ENCODE data around the gene LAMA3. TPM values are rescaled to one million over a fixed set of nuclear protein-coding genes. Genes with fewer than 3 reads are reported as not detected.

Gene LAMA3
- total and polyA plus RNA-seq, 9 donors, result 2.9 to 44.9 (median 14.8) TPM

DNA sequence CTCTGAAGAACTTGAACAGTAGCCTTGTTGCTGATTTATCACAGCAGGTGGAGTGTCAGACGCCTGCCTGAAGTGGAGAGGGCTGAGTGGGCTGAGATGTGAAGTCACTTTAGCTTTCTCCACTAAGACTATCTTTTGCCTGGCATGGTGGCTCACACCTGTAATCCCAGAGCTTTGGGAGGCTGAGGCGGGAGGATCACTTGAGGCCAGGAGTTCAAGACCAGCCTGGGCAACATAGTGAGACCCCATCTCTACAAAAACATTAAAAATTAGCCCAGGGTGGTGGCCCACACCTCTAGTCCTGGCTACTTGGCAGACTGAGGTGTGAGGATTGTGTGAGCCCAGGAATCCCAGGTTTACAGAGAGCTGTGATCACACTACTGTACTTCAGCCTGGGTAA, 264.7 kb downstream of the LAMA3 start:
- no peaks in the 10 kb centered on the region for H3K27me3 ChIP-seq
- TF ChIP-seq, protein P1, sequence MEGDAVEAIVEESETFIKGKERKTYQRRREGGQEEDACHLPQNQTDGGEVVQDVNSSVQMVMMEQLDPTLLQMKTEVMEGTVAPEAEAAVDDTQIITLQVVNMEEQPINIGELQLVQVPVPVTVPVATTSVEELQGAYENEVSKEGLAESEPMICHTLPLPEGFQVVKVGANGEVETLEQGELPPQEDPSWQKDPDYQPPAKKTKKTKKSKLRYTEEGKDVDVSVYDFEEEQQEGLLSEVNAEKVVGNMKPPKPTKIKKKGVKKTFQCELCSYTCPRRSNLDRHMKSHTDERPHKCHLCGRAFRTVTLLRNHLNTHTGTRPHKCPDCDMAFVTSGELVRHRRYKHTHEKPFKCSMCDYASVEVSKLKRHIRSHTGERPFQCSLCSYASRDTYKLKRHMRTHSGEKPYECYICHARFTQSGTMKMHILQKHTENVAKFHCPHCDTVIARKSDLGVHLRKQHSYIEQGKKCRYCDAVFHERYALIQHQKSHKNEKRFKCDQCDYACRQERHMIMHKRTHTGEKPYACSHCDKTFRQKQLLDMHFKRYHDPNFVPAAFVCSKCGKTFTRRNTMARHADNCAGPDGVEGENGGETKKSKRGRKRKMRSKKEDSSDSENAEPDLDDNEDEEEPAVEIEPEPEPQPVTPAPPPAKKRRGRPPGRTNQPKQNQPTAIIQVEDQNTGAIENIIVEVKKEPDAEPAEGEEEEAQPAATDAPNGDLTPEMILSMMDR (IDR thresholded peaks at IDR 0.05), result no peak
- TF ChIP-seq POLR2A (IDR thresholded peaks at IDR 0.05) (no peak), EP300 (IDR thresholded peaks at IDR 0.05) (no peak)
- H3K36me3 ChIP-seq, result no peaks in the 10 kb centered on the region
- 91 to 93% (median 92%) methylated on average over 2 of the region's 2 CpGs for WGBS, 3 donors
- H3K9me3 ChIP-seq, result no peaks in the 10 kb centered on the region
- no peak overlapping the region for H3K27ac ChIP-seq
- no peak overlapping the region for H3K4me3 ChIP-seq
- no peaks in the 10 kb centered on the region for H3K4me1 ChIP-seq (ENCODE audit: insufficient read depth)
- intact Hi-C loops (cut with DNase I), result loop anchor here in 1 of 4 donors (10.0 kb wide), 1 partner anchor 161 kb away; no protein-coding TSS in a partner anchor
- no peak for DNase-seq

DNA sequence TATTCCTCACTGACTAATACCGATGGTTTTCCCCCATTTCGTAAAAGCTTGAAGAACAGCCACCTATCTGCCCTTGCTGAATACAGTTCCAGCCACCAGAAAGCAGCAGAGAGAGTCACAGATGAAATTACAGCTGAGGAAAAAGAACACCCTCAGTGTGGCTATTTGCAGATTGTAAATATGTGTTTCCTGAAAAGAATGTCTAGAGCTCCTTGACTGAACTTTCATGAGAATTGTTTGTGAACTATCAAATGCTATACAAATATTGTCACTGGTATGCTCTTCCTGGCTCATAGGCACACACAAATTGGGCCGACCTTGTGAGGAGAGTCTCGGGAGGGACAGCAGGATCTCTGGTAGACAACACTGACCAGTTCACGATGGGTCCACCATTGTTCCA, 267.2 kb downstream of the LAMA3 start:
- Histone ChIP-seq H3K4me3 (no peak overlapping the region), H3K4me1 (ENCODE audit: insufficient read depth) (no peaks in the 10 kb centered on the region), H3K9me3 (no peaks in the 10 kb centered on the region), H3K27ac (no peak overlapping the region), H3K36me3 (no peaks in the 10 kb centered on the region), H3K27me3 (no peaks in the 10 kb centered on the region)
- TF ChIP-seq POLR2A (IDR thresholded peaks at IDR 0.05), result no peak
- TF ChIP-seq, protein P1 (IDR thresholded peaks at IDR 0.05), result no peak
- no peak for TF ChIP-seq EP300 (IDR thresholded peaks at IDR 0.05)
- intact Hi-C loops (cut with DNase I), result loop anchor here in 1 of 4 donors (10.0 kb wide), 1 partner anchor 158 kb away; no protein-coding TSS in a partner anchor
- WGBS, 3 donors, result 92 to 95% (median 92%) methylated on average over 5 of the region's 5 CpGs
- no peak for DNase-seq

DNA sequence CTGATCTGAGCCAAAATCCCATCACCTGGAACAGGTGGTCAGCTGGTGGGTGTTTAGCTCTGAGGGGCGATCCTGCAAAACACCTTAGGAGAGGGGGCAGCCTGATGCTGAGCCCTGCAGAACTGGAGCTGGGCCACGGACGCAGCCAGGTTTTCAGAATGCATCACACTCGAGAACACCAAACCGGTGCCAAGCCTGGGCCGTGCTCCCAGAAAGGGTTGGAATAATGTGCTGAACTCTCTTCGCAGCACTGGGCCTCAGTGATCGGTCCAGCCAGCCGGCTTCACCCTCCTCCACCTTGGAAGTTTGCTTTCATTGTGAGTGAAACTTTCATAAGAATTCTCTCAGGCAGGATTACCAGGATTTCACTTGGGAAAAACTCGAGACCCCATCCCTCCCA, 268.8 kb downstream of the LAMA3 start:
- 7 to 24% (median 21%) methylated on average over 10 of the region's 10 CpGs for WGBS, 3 donors

DNA sequence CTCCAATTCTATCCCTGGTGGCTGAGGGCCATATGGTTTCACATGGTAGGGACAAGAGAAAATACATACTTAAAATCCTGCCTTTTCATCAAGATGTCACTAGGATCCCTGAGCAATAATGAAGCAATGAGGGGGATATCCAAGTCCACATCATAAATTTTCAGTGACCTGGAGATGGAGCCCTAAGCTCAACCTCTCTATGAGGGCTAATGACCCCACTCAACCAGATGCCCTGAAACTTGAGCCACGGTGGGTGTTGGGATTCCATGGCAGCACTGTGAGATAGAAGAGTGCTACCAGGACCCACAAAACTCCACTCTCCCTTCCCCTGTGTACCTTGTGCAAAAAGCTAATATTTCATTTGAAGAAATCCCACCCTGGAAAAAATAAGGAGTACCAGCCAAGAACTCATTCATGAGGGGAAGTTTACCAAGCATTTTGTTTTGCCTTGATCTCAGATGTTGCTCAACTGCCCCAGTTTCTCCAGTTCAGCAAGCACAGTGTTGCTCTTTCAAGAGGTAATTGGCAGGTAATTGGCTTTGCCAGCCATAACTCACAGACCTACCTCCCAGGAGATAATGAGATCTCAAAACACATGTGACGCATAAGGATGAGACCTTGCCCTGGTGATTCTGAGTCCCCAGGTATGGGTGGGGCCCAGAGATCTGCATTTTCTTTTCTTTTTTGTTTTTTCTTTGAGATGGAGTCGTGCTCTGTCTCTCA, 274.4 kb downstream of the LAMA3 start:
- intact Hi-C loops (cut with DNase I), result no loop called here
- WGBS, 3 donors, result 73 to 77% (median 75%) methylated on average over 3 of the region's 3 CpGs
- Histone ChIP-seq H3K4me3 (no peak overlapping the region), H3K27ac (no peak overlapping the region), H3K36me3 (no peaks in the 10 kb centered on the region), H3K27me3 (no peaks in the 10 kb centered on the region), H3K4me1 (ENCODE audit: insufficient read depth) (no peaks in the 10 kb centered on the region), H3K9me3 (no peaks in the 10 kb centered on the region)
- DNase-seq, result no peak
- TF ChIP-seq EP300 (IDR thresholded peaks at IDR 0.05) (no peak), POLR2A (IDR thresholded peaks at IDR 0.05) (no peak)
- TF ChIP-seq, protein P1 (IDR thresholded peaks at IDR 0.05), result no peak

More for the DNA sequence above, 268.8 kb downstream of the LAMA3 start:
- H3K4me1 ChIP-seq (ENCODE audit: insufficient read depth), result no peaks in the 10 kb centered on the region
- no peak overlapping the region for H3K4me3 ChIP-seq
- no peaks in the 10 kb centered on the region for H3K36me3 ChIP-seq
- peak; percentile 64 to 88 (median 75) for DNase-seq
- intact Hi-C loops (cut with DNase I), result loop anchor here in 1 of 4 donors (10.0 kb wide), 1 partner anchor 157 kb away; no protein-coding TSS in a partner anchor
- H3K9me3 ChIP-seq, result no peaks in the 10 kb centered on the region
- H3K27ac ChIP-seq, result no peak overlapping the region
- TF ChIP-seq, protein P1 (IDR thresholded peaks at IDR 0.05), result no peak
- no peak for TF ChIP-seq EP300 (IDR thresholded peaks at IDR 0.05)
- H3K27me3 ChIP-seq, result no peaks in the 10 kb centered on the region
